ENCODE results near the gene RMDN3.

The RMDN3 gene

DNA sequence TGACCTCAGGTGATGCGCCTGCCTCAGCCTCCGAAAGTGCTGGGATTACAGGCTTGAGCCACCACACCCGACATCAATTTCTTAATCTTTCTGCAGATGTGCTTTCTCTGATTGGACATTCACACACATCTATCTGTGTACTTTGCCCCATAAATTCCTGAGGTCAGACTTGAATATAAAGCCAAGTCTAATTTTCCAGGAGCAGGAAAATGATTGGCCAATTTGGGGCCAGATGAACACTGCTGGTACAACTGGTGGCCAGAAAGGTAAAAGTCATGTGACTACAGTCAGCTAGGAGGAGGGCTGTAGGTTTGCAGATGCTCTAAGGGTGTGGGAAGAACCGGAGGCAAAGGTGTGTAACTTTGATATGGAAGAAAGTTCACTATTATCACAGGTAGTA lies 63.3 kb downstream of the RMDN3 start:
- Histone ChIP-seq H3K9me3 (ENCODE audit: control insufficient read depth, insufficient read depth, low read length) (no peaks in the 10 kb centered on the region), H3K27me3 (ENCODE audit: control insufficient read depth, low read length) (no peaks in the 10 kb centered on the region), H3K4me1 (ENCODE audit: control insufficient read depth, low read length) (peaks cover 16% of the 10 kb centered on the region), H3K27ac (ENCODE audit: low read depth, low read length) (no peak overlapping the region), H3K4me3 (ENCODE audit: low read length) (no peak overlapping the region), H3K9me2 (replicated peaks; ENCODE audit: control insufficient read depth, low read length) (no peaks in the 10 kb centered on the region), H3K79me2 (ENCODE audit: control insufficient read depth, low read length) (peaks cover 29% of the 10 kb centered on the region), H3K36me3 (ENCODE audit: control insufficient read depth, low read length) (peaks cover 23% of the 10 kb centered on the region), H4K20me1 (ENCODE audit: control insufficient read depth, insufficient read depth, low read depth, low read length) (peaks cover 7% of the 10 kb centered on the region; the same call in 1 of the 2 replicates), H3K4me2 (ENCODE audit: low read length) (no peak overlapping the region), H3F3A (ENCODE audit: control insufficient read depth, insufficient read depth) (peaks cover 12% of the 10 kb centered on the region; the same call in 1 of the 2 replicates)
- TF ChIP-seq EZH2phosphoT487 (IDR thresholded peaks at IDR 0.05; ENCODE audit: borderline replicate concordance, low read length), result no peak
- no peak for TF ChIP-seq CTCF (IDR thresholded peaks at IDR 0.05; ENCODE audit: low read depth, low read length, poor library complexity, severe bottlenecking)

GRCh38 chr15:40688932-40689799 lies 65.9 kb downstream of the RMDN3 start:
- Histone ChIP-seq H3K4me2 (ENCODE audit: low read length) (no peak overlapping the region), H3K36me3 (ENCODE audit: control insufficient read depth, low read length) (peaks cover 5% of the 10 kb centered on the region; the same call in 1 of the 2 replicates), H3K9me2 (replicated peaks; ENCODE audit: control insufficient read depth, low read length) (no peaks in the 10 kb centered on the region), H3K4me3 (ENCODE audit: low read length) (no peak overlapping the region), H3K27me3 (ENCODE audit: control insufficient read depth, low read length) (no peaks in the 10 kb centered on the region), H3K4me1 (ENCODE audit: control insufficient read depth, low read length) (peaks cover 8% of the 10 kb centered on the region), H3K9me3 (ENCODE audit: control insufficient read depth, insufficient read depth, low read length) (no peaks in the 10 kb centered on the region), H3K79me2 (ENCODE audit: control insufficient read depth, low read length) (peaks cover 8% of the 10 kb centered on the region), H3K27ac (ENCODE audit: low read depth, low read length) (no peak overlapping the region), H4K20me1 (ENCODE audit: control insufficient read depth, insufficient read depth, low read depth, low read length) (no peaks in the 10 kb centered on the region), H3F3A (ENCODE audit: control insufficient read depth, insufficient read depth) (peaks cover 10% of the 10 kb centered on the region; the same call in 1 of the 2 replicates)
- TF ChIP-seq EZH2phosphoT487 (IDR thresholded peaks at IDR 0.05; ENCODE audit: borderline replicate concordance, low read length) (no peak), CTCF (IDR thresholded peaks at IDR 0.05; ENCODE audit: low read depth, low read length, poor library complexity, severe bottlenecking) (no peak)
